ENCODE results near the gene C2CD2L.
A peak's percentile ranks its signal among the peaks of the same experiment; 100 is the strongest.
"Not testable (repeated sequence)": the region's sequence is repeated elsewhere in the genome, so short reads cannot be mapped to it uniquely, and the experiment has no call there.

C2CD2L gene

GRCh38 chr11:119116235-119116594 is 9.1 kb downstream of the C2CD2L start:
- no peak for DNase-seq

DNA sequence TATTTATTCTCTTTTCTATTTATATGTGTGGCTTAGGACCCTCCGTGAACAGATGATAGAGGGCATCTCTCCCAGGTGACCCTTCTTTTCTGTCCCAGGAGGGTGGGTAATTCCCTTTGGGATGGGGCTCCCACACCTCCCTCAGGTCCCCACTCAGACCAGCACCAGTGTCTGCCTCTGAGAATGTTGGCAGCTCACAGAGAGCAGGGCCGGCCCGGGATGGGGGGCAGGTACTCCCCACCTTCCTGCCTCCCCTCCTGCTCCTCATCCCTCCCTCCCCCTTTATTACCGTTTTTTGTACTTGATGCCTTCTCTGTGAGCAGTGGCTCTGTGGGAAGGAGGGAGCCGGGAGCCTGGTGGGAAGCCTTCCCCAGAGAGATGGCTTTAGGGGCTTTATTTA is 9.5 kb downstream of the C2CD2L start:
- DNase-seq: no peak

DNA sequence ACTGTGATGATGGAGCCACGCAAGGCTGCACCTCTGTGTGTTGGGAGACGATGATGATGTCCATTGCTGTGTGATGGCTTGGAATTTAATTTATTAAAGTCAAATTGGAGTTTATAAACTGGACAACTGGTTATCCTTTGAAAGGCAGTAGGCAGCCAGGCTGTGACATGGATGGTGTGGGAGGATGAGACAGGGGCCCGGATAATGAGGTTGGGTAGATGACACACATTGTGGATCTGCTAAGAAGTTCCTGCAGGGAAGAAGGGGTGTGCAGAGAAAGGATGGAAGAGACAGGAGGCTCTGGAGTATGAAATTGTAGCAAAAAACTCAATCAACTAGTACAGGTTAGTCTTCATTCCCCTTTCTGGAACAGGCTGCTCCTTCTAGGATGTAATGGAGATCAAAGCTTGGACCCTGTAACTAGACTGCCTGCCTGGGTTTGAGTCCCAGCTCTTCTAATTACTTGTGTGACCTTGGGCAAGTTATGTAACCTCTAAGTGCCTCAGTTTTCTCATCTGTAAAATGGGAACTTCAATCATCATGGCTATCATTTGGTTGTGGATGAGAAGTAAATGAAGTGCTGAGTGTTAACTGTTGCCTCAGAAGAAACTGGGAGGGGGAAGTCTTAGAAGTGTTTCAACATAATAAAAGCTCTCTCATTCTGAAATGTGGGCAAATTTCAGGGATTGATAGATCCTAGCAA is 10.0 kb downstream of the C2CD2L start:
- DNase-seq: no peak

GRCh38 chr11:119118227-119118626 is 11.1 kb downstream of the C2CD2L start:
- DNase-seq: no peak

DNA sequence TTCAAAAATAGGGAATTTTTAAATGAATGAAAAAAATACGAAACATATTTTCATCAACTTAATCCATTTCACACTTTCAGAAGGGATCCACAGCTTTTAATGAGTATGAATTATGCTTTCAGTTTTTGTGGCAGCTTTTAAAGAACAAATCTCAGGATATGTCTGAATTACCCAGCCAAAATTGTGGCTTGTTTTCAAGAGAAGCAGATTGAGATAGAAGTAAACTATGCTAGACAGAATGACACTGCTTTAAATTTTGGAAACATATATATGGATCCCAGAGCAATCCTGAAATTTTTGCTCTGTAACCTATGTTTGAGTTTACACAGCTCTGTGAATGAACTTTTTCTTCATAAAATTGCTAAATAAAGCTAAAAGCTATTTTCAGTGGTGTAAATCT is 11.8 kb downstream of the C2CD2L start:
- no peak for DNase-seq

- peak; percentile 72 for DNase-seq
These were observed 13.5 kb downstream of the C2CD2L start for GRCh38 chr11:119120639-119121007.

- DNase-seq: peak; percentile 100
These were observed 14.1 kb downstream of the C2CD2L start, which contains the start of gene HINFP for GRCh38 chr11:119121008-119121810. Gene HINFP (plus strand): TSS chr11:119121580. CDS start chr11:119126945, 5,365 bp downstream.

GRCh38 chr11:119121811-119122124 is 14.6 kb downstream of the C2CD2L start:
- peak; percentile 63 for DNase-seq

DNA sequence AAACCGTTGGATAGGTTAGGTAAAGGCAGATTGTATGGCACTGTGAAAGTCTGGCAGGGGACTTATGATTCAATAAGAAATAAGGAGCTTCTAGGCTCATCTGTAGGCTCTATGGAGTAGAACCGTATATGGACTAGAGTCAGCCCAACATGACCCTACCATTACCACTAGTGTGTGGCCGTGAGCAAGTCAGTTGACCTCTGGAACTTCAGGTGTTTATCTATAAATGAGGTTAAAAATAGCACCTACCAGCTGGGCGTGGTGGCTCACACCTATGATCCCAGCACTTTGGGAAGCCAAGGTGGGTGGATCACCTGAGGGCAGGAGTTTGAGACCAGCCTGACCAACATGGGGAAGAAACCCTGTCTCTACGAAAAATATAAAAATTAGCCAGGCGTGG is 18.7 kb downstream of the C2CD2L start:
- no peak for DNase-seq

DNA sequence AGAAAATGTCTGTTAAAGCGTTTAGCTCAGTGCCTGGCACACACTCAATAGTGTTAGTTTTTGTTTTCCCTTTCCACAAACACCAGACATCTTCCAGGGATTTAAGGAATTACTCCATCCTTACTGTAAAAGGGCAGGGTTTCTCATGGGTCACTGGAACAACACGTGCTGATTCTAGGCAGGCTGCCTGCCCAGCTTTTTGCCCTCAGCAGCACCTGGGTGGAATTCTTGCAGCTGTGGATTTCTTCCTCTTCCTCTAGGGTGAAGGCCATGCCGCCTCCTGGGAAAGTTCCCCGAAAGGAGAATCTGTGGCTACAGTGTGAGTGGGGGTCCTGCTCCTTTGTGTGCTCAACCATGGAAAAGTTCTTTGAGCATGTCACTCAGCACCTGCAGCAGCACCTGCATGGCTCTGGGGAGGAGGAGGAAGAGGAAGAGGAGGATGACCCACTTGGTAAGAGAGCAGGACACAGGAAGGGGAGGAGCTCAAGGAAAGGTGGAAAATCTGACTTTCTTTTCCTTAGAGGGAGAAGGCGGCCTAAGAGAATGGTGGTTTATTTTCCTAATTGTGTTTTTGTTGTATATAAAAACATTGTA is 19.6 kb downstream of the C2CD2L start:
- no peak for DNase-seq

GRCh38 chr11:119130662-119131061 is 23.5 kb downstream of the C2CD2L start:
- no peak for DNase-seq

DNA sequence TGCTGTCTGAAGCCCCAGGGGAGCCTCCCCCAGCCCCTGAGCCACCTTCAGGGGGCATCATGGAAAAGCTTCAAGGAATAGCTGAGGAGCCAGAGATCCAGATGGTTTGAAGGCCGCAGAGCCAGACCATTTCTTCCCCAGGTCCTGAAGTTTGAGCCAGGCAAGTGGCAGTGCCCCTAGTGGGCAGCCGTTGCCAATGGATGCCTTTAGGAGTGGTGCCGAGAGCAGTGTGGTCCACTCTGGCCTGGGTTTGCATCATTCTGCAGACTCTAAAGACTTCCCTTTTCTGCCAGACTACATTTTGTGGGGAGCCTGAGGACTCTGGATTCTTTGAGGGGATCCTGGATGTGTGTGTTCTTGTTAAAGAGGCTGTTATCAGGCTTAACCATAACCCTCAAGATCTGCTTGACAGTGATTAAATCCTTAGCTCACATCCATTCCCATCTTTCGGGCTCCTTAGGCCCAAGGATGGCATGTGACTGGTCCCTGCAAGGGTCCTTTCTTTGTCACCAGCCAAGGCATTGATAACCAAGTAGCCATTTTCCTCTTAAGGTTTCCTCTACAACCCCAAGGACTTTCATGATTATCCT is 27.3 kb downstream of the C2CD2L start:
- peak; percentile 61 for DNase-seq

GRCh38 chr11:119139276-119139675 is 32.1 kb downstream of the C2CD2L start:
- not testable (repeated sequence) for DNase-seq

DNA sequence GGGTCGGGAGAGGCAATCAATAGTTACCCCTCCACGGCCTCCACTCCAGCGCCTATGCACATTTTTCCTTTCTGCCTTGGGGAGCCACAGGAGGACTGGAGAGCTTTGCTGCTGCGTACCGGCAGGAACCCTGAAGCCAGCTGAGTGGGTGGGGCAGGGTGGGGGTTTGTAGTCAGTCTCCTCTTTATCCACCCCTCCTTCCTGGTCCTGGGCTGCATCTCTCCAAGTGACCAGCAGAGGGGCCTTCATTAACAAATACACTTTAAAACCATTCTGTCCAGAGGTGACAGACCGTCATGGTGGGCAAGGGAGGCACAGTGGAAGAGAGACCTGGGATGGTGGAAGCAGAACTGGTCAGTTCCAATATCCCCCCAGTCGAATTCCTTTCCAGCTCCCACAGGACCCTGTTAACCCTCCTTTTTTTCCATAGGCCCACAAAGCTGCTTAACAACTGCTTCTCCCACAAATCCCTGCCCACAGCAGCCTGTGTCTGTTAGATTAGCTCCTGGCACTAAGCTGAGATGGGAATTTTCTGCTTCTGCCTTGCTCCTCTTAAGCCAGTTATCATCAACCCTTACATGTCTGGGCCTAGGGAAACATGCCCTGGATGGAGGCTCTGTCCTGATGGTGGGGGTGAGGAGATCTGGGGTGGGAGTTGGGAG is 37.8 kb downstream of the C2CD2L start:
- DNase-seq: peak; percentile 84

DNA sequence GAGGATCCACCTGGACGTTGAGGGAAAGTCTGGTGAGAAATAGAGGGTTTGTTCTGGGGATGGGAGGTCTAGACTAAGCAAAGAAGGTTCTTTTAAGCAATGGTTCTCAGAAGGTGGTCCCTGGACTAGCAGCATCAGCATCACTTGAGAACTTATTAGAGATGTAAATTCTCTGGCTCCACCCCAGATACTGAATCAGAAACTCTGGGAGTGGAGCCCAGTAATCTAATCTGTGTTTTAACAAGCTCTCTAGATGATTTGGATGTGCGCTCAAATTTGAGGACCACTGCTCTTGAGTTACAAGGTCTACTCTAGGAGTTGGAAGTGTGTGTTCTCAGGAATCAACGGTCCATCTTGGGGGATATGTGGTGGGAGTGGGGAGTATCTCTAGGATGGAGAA is 38.4 kb downstream of the C2CD2L start:
- no peak for DNase-seq

DNA sequence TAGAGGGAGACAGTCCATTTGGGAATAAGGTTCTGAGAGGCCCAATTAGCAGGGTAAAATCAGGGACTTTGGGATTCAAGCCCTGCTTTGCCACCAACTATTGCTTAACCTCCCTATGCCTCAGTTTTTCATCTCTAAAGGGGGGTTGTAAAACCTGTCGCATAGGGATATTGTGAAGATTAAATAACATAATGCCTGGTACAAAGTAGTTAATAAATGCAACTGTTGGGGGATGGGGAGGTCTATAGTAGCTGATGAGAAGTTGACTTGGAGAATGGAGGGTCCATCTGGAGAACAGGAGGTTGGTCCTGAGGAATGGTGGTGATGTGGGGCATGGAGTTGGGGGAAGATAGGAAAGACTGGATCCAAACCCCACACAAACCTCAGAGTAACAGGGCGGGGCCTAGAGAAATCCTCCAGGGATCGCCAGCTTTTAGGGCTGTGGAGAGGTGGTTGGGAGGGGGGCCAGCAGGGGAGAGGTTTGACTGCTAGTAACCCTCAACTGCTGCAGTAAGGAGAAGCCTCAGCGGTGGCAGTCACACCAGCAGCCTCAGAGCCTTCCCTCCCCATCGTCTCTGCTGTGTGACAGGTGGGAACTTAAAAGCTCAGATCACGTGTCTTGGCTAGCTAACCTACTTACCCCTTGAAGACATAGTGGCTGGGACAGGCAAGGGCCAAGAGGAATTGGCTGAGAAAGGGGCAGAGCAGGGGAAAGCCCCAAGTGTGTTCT is 40.6 kb downstream of the C2CD2L start:
- no peak for DNase-seq

GRCh38 chr11:119148720-119149017 is 41.5 kb downstream of the C2CD2L start:
- DNase-seq: no peak

GRCh38 chr11:119149018-119149785 is 42.1 kb downstream of the C2CD2L start, which contains the start of gene ABCG4:
Gene ABCG4 (plus strand): TSS chr11:119149052. CDS start chr11:119149966, 914 bp downstream.
- DNase-seq: no peak

- DNase-seq: no peak
These were observed 42.7 kb downstream of the C2CD2L start for GRCh38 chr11:119149786-119150275.

DNA sequence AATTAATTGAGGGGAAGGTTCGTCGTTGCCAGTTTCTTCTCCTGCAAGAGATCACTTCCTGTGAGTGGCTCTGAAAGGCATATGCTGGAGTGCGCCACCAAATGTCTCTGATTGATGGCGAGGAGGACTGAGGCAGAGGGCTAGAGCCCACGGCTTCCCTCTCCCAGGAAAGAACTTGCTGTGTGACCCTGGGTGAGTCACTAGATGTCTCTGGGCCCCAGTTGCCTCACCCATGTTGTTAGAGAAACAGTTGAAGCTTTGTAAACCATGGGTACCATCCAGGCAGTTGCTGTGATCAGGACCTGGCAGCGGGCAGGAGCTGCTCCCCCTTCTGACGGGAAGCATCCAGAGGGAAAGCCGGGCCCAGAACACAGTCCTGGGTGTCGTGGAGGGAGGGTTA is 44.9 kb downstream of the C2CD2L start:
- DNase-seq: no peak

DNA sequence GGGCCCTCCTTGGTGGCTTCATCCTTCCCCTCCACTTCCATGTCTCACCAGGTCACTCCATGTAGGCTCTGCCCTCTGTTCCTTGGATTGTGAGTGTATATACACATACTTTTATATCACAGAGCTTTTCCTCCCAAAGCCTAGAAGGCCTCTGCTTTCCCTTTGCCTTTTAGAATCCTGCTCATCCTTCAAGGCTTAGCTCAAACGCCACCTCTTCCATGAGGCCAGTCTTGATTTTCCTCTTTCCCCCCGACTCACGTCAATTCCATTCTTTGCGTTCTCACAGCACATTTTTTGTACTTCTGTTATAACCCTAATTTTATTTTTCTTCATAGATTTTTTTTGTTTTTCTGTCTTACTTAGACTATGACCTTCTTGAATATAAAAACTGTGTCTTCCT is 45.5 kb downstream of the C2CD2L start:
- DNase-seq: no peak
